ENCODE data around the gene SDK1.
"Not testable (repeated sequence)": the region's sequence is repeated elsewhere in the genome, so short reads cannot be mapped to it uniquely, and the experiment has no call there.

The SDK1 gene

GRCh38 chr7:3960942-3961341 lies 659.9 kb downstream of the SDK1 start:
- no peak overlapping the region for H3K4me3 ChIP-seq (ENCODE audit: low read depth, low read length)
- no peak for TF ChIP-seq CTCF (IDR thresholded peaks at IDR 0.05; ENCODE audit: insufficient read depth, low read depth, low read length, missing control alignments)
- DNase-seq (ENCODE audit: low read depth): no peak

- H3K4me3 ChIP-seq (ENCODE audit: low read depth, low read length): no peak overlapping the region
- TF ChIP-seq CTCF (IDR thresholded peaks at IDR 0.05; ENCODE audit: insufficient read depth, low read depth, low read length, missing control alignments): no peak
- no peak for DNase-seq (ENCODE audit: low read depth)
These were observed 660.9 kb downstream of the SDK1 start for GRCh38 chr7:3961857-3962503.

- H3K4me3 ChIP-seq (ENCODE audit: low read depth, low read length): not testable (repeated sequence)
These were observed 662.7 kb downstream of the SDK1 start for GRCh38 chr7:3963768-3964167.

GRCh38 chr7:3964980-3965606 lies 664.0 kb downstream of the SDK1 start:
- no peak for DNase-seq (ENCODE audit: low read depth)
- TF ChIP-seq CTCF (IDR thresholded peaks at IDR 0.05; ENCODE audit: insufficient read depth, low read depth, low read length, missing control alignments): no peak
- no peak overlapping the region for H3K4me3 ChIP-seq (ENCODE audit: low read depth, low read length)

More at GRCh38 chr7:3963768-3964167, 662.7 kb downstream of the SDK1 start:
- DNase-seq (ENCODE audit: low read depth): not testable (repeated sequence)

- H3K4me3 ChIP-seq (ENCODE audit: low read depth, low read length): no peak overlapping the region
- DNase-seq (ENCODE audit: low read depth): no peak
- TF ChIP-seq CTCF (IDR thresholded peaks at IDR 0.05; ENCODE audit: insufficient read depth, low read depth, low read length, missing control alignments): no peak
These were observed 664.8 kb downstream of the SDK1 start for GRCh38 chr7:3965794-3966395.

- no peak for TF ChIP-seq CTCF (IDR thresholded peaks at IDR 0.05; ENCODE audit: insufficient read depth, low read depth, low read length, missing control alignments)
- H3K4me3 ChIP-seq (ENCODE audit: low read depth, low read length): no peak overlapping the region
- DNase-seq (ENCODE audit: low read depth): no peak
These were observed 667.2 kb downstream of the SDK1 start for GRCh38 chr7:3968234-3968633.

- no peak for TF ChIP-seq CTCF (IDR thresholded peaks at IDR 0.05; ENCODE audit: insufficient read depth, low read depth, low read length, missing control alignments)
- DNase-seq (ENCODE audit: low read depth): no peak
- no peak overlapping the region for H3K4me3 ChIP-seq (ENCODE audit: low read depth, low read length)
These were observed 668.2 kb downstream of the SDK1 start for GRCh38 chr7:3969286-3969685.
